Amniotic epithelial cell (primary cell): Measurements from ENCODE around the gene AHNAK.

ENCODE experiments used
- DNase-seq: peaks from one replicate; pipeline ENCODE4 v3.0.0-alpha.2; 2010; ENCODE audit warnings: low read depth

The AHNAK gene

GRCh38 chr11:62435846-62436660 lies 110.6 kb downstream of the AHNAK start:
- no peak for DNase-seq

- DNase-seq: no peak
Measured at GRCh38 chr11:62433904-62434276, 112.7 kb downstream of the AHNAK start.

- no peak for DNase-seq
Measured at GRCh38 chr11:62433141-62433903, 113.3 kb downstream of the AHNAK start.

- DNase-seq: peak; percentile 39
Measured at GRCh38 chr11:62432695-62433094, 113.9 kb downstream of the AHNAK start.

- DNase-seq: peak; percentile 94
Measured at GRCh38 chr11:62431171-62431901, 115.3 kb downstream of the AHNAK start.

- DNase-seq: no peak
Measured at GRCh38 chr11:62430425-62430824, 116.2 kb downstream of the AHNAK start.

- DNase-seq: peak; percentile 85
Measured at GRCh38 chr11:62428871-62429560, 117.6 kb downstream of the AHNAK start.

- peak; percentile 92 for DNase-seq
Measured at GRCh38 chr11:62427630-62428233, 118.9 kb downstream of the AHNAK start.

GRCh38 chr11:62423012-62423411 lies 123.6 kb downstream of the AHNAK start:
- DNase-seq: no peak

- no peak for DNase-seq
Measured at GRCh38 chr11:62421996-62422395, 124.6 kb downstream of the AHNAK start.

- no peak for DNase-seq
Measured at GRCh38 chr11:62420882-62421281, 125.7 kb downstream of the AHNAK start.

- no peak for DNase-seq
Measured at GRCh38 chr11:62419943-62420342, 126.7 kb downstream of the AHNAK start.

GRCh38 chr11:62419314-62419929 lies 127.2 kb downstream of the AHNAK start:
- no peak for DNase-seq

GRCh38 chr11:62418733-62419132 lies 127.9 kb downstream of the AHNAK start, which contains the start of gene SCGB1A1:
Gene SCGB1A1, plus strand, starts transcription at chr11:62419033. Its CDS starts 63 bp downstream, at chr11:62419096.
- no peak for DNase-seq

GRCh38 chr11:62418136-62418535 lies 128.5 kb downstream of the AHNAK start:
- no peak for DNase-seq

- DNase-seq: no peak
Measured at GRCh38 chr11:62416596-62416995, 130.0 kb downstream of the AHNAK start.

- DNase-seq: no peak
Measured at GRCh38 chr11:62413060-62413696, 133.4 kb downstream of the AHNAK start.

GRCh38 chr11:62411524-62411923 lies 135.1 kb downstream of the AHNAK start:
- DNase-seq: no peak

- DNase-seq: no peak
Measured at GRCh38 chr11:62410972-62411371, 135.6 kb downstream of the AHNAK start.

GRCh38 chr11:62409831-62410230 lies 136.8 kb downstream of the AHNAK start:
- no peak for DNase-seq

GRCh38 chr11:62406034-62406433 lies 140.6 kb downstream of the AHNAK start:
- no peak for DNase-seq
